GM19372 (cell line): ENCODE data around the gene MADCAM1.
"Not testable (repeated sequence)": the region's sequence is repeated elsewhere in the genome, so short reads cannot be mapped to it uniquely, and the experiment has no call there.

Source experiments
- ATAC-seq: cut with Tn5 transposase; IDR thresholded peaks from one replicate; pipeline ENCODE4 v1.9.1; 2021; ENCODE audit warnings: mild to moderate bottlenecking, low read depth, moderate library complexity; ENCODE audit not compliant: unreplicated experiment

Gene MADCAM1

GRCh38 chr19:464208-464545 is 32.1 kb upstream of the MADCAM1 start:
- ATAC-seq, result no peak

GRCh38 chr19:465056-465816 is 31.1 kb upstream of the MADCAM1 start:
- ATAC-seq, result no peak

- ATAC-seq, result no peak
These were observed 28.7 kb upstream of the MADCAM1 start for GRCh38 chr19:467554-467953.

- no peak for ATAC-seq
These were observed 27.6 kb upstream of the MADCAM1 start for GRCh38 chr19:468587-469256.

- ATAC-seq, result no peak
These were observed 26.5 kb upstream of the MADCAM1 start for GRCh38 chr19:469833-470232.

GRCh38 chr19:470701-471100 is 25.6 kb upstream of the MADCAM1 start:
- no peak for ATAC-seq

- ATAC-seq, result no peak
These were observed 24.1 kb upstream of the MADCAM1 start for GRCh38 chr19:472005-472858.

GRCh38 chr19:474126-475078 is 21.9 kb upstream of the MADCAM1 start:
- no peak for ATAC-seq

GRCh38 chr19:475360-475759 is 20.9 kb upstream of the MADCAM1 start:
- no peak for ATAC-seq

- ATAC-seq, result no peak
These were observed 17.9 kb upstream of the MADCAM1 start for GRCh38 chr19:478236-478903.

- ATAC-seq, result no peak
These were observed 17.3 kb upstream of the MADCAM1 start for GRCh38 chr19:478976-479375.

- ATAC-seq, result no peak
These were observed 16.1 kb upstream of the MADCAM1 start for GRCh38 chr19:480016-480855.

- not testable (repeated sequence) for ATAC-seq
These were observed 15.2 kb upstream of the MADCAM1 start for GRCh38 chr19:481100-481499.

GRCh38 chr19:482186-483041 is 13.9 kb upstream of the MADCAM1 start:
- no peak for ATAC-seq

- no peak for ATAC-seq
These were observed 12.8 kb upstream of the MADCAM1 start for GRCh38 chr19:483332-484072.

GRCh38 chr19:484494-484893 is 11.8 kb upstream of the MADCAM1 start:
- ATAC-seq, result no peak

GRCh38 chr19:485077-485476 is 11.2 kb upstream of the MADCAM1 start:
- no peak for ATAC-seq
